ENCODE results near the gene ARID1B. TPM values are rescaled to one million over a fixed set of nuclear protein-coding genes. Genes with fewer than 3 reads are reported as not detected.

Gene ARID1B
- total RNA-seq, 1 donor, result 55.0 TPM

- Histone ChIP-seq H3K27ac (ENCODE audit: low read depth, low read length) (no peak overlapping the region), H3K79me2 (ENCODE audit: insufficient read depth, low read length) (peaks cover 98% of the 10 kb centered on the region), H3K4me1 (ENCODE audit: insufficient read depth, low read length) (no peaks in the 10 kb centered on the region), H3K9me3 (ENCODE audit: low read depth, low read length) (no peaks in the 10 kb centered on the region), H4K20me1 (ENCODE audit: insufficient read depth, low read length) (peaks cover 35% of the 10 kb centered on the region), H3K36me3 (ENCODE audit: insufficient read depth, low read length) (no peaks in the 10 kb centered on the region), H3K4me3 (ENCODE audit: insufficient read depth, low read length) (no peak overlapping the region), H2AFZ (ENCODE audit: low read length) (no peak overlapping the region), H3K4me2 (ENCODE audit: insufficient read depth, low read length) (no peak overlapping the region), H3K27me3 (ENCODE audit: insufficient read depth, low read length) (no peaks in the 10 kb centered on the region)
- DNase-seq (ENCODE audit: insufficient read length, low spot score, missing footprints), result no peak
- no peak for TF ChIP-seq CTCF (IDR thresholded peaks at IDR 0.05; ENCODE audit: extremely low read depth, low read depth, low read length)
Measured at GRCh38 chr6:156801712-156802111, 24.5 kb downstream of the ARID1B start.

- Histone ChIP-seq H3K36me3 (ENCODE audit: insufficient read depth, low read length) (no peaks in the 10 kb centered on the region), H4K20me1 (ENCODE audit: insufficient read depth, low read length) (peaks cover 23% of the 10 kb centered on the region), H3K27ac (ENCODE audit: low read depth, low read length) (no peak overlapping the region), H3K9me3 (ENCODE audit: low read depth, low read length) (no peaks in the 10 kb centered on the region), H3K79me2 (ENCODE audit: insufficient read depth, low read length) (peaks cover 98% of the 10 kb centered on the region), H3K4me1 (ENCODE audit: insufficient read depth, low read length) (no peaks in the 10 kb centered on the region), H2AFZ (ENCODE audit: low read length) (no peak overlapping the region), H3K4me3 (ENCODE audit: insufficient read depth, low read length) (no peak overlapping the region), H3K4me2 (ENCODE audit: insufficient read depth, low read length) (no peak overlapping the region), H3K27me3 (ENCODE audit: insufficient read depth, low read length) (no peaks in the 10 kb centered on the region)
- no peak for DNase-seq (ENCODE audit: insufficient read length, low spot score, missing footprints)
- no peak for TF ChIP-seq CTCF (IDR thresholded peaks at IDR 0.05; ENCODE audit: extremely low read depth, low read depth, low read length)
Measured at GRCh38 chr6:156803353-156803752, 26.2 kb downstream of the ARID1B start.

- no peak overlapping the region for H3K4me2 ChIP-seq (ENCODE audit: insufficient read depth, low read length)
- peaks cover 98% of the 10 kb centered on the region for H3K79me2 ChIP-seq (ENCODE audit: insufficient read depth, low read length)
- no peaks in the 10 kb centered on the region for H3K9me3 ChIP-seq (ENCODE audit: low read depth, low read length)
- H2AFZ ChIP-seq (ENCODE audit: low read length), result no peak overlapping the region
- no peaks in the 10 kb centered on the region for H3K27me3 ChIP-seq (ENCODE audit: insufficient read depth, low read length)
- no peaks in the 10 kb centered on the region for H3K36me3 ChIP-seq (ENCODE audit: insufficient read depth, low read length)
- H4K20me1 ChIP-seq (ENCODE audit: insufficient read depth, low read length), result peaks cover 19% of the 10 kb centered on the region
- H3K27ac ChIP-seq (ENCODE audit: low read depth, low read length), result no peak overlapping the region
- no peaks in the 10 kb centered on the region for H3K4me1 ChIP-seq (ENCODE audit: insufficient read depth, low read length)
- TF ChIP-seq CTCF (IDR thresholded peaks at IDR 0.05; ENCODE audit: extremely low read depth, low read depth, low read length), result no peak
- H3K4me3 ChIP-seq (ENCODE audit: insufficient read depth, low read length), result no peak overlapping the region
- no peak for DNase-seq (ENCODE audit: insufficient read length, low spot score, missing footprints)
Measured at GRCh38 chr6:156804402-156804801, 27.2 kb downstream of the ARID1B start.

- no peak overlapping the region for H3K4me2 ChIP-seq (ENCODE audit: insufficient read depth, low read length)
- H3K27ac ChIP-seq (ENCODE audit: low read depth, low read length), result no peak overlapping the region
- H2AFZ ChIP-seq (ENCODE audit: low read length), result no peak overlapping the region
- no peaks in the 10 kb centered on the region for H3K36me3 ChIP-seq (ENCODE audit: insufficient read depth, low read length)
- DNase-seq (ENCODE audit: insufficient read length, low spot score, missing footprints), result no peak
- no peaks in the 10 kb centered on the region for H3K27me3 ChIP-seq (ENCODE audit: insufficient read depth, low read length)
- TF ChIP-seq CTCF (IDR thresholded peaks at IDR 0.05; ENCODE audit: extremely low read depth, low read depth, low read length), result no peak
- no peaks in the 10 kb centered on the region for H3K9me3 ChIP-seq (ENCODE audit: low read depth, low read length)
- H3K79me2 ChIP-seq (ENCODE audit: insufficient read depth, low read length), result peaks cover 98% of the 10 kb centered on the region
- H3K4me3 ChIP-seq (ENCODE audit: insufficient read depth, low read length), result no peak overlapping the region
- H4K20me1 ChIP-seq (ENCODE audit: insufficient read depth, low read length), result peaks cover 24% of the 10 kb centered on the region
- H3K4me1 ChIP-seq (ENCODE audit: insufficient read depth, low read length), result no peaks in the 10 kb centered on the region
Measured at GRCh38 chr6:156806155-156806554, 29.0 kb downstream of the ARID1B start.
